Measurements from ENCODE around the gene HPCAL1.
"Not testable (repeated sequence)": the region's sequence is repeated elsewhere in the genome, so short reads cannot be mapped to it uniquely, and the experiment has no call there.

Gene HPCAL1

DNA sequence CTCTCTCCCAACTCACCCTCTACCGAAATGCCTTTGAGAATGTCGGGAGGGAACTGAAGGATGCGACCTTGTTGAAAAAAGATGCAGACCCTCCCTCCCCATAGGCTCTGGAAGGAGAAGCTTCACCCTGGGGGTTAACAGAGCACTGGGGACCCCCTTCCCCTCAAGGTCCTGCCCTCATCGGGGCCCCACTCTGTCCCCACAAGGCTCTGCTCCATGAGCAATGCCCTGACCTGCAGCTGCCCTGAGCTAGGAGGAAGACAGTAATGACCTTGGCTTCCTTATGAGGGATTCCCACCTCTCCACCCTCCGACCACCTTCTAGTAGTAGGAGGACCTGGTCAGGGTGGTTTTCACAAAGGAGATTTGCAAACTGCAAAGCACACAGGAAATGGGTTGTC lies 44.4 kb upstream of the HPCAL1 start:
- TF ChIP-seq SPI1 (IDR thresholded peaks at IDR 0.05; ENCODE audit: low read depth, low read length), result no peak
- no peak for TF ChIP-seq POLR2A (IDR thresholded peaks at IDR 0.05; ENCODE audit: low read depth, low read length)
- TF ChIP-seq PAX5 (IDR thresholded peaks at IDR 0.05; ENCODE audit: insufficient read depth, low read length, severe bottlenecking), result no peak
- TF ChIP-seq POLR2AphosphoS5 (IDR thresholded peaks at IDR 0.05; ENCODE audit: low read depth, low read length), result no peak
- no peak for TF ChIP-seq POU2F2 (IDR thresholded peaks at IDR 0.05; ENCODE audit: low read depth, low read length)
- no peak for TF ChIP-seq TAF1 (IDR thresholded peaks at IDR 0.05; ENCODE audit: low read depth, low read length)
- no peak for FAIRE-seq

DNA sequence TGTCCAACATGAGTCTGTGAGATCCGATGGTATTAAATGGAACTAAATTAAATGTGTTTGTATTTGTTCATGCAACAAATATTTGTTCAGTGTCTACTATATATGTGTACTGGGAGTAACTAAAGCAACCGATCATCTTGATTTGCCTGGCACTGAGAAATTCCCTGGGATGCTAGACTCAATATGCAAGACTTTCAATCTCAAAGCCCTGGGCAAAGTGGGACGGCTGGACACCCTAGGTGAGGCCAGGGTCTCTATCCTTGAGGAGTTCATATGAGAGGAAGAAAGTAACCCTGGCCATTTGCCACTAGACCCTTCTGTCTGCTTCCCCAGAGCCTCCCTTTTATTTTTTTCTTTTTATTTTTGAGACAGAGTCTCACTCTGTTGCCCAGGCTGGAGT lies 44.0 kb upstream of the HPCAL1 start:
- no peak for FAIRE-seq
- DNase-seq (ENCODE audit: insufficient read length, low spot score), result no peak
- TF ChIP-seq SPI1 (IDR thresholded peaks at IDR 0.05; ENCODE audit: low read depth, low read length) (no peak), PAX5 (IDR thresholded peaks at IDR 0.05; ENCODE audit: insufficient read depth, low read length, severe bottlenecking) (no peak), POU2F2 (IDR thresholded peaks at IDR 0.05; ENCODE audit: low read depth, low read length) (no peak), POLR2AphosphoS5 (IDR thresholded peaks at IDR 0.05; ENCODE audit: low read depth, low read length) (no peak), POLR2A (IDR thresholded peaks at IDR 0.05; ENCODE audit: low read depth, low read length) (no peak), TAF1 (IDR thresholded peaks at IDR 0.05; ENCODE audit: low read depth, low read length) (no peak)

More for the DNA sequence above, 44.4 kb upstream of the HPCAL1 start:
- DNase-seq (ENCODE audit: insufficient read length, low spot score), result no peak

DNA sequence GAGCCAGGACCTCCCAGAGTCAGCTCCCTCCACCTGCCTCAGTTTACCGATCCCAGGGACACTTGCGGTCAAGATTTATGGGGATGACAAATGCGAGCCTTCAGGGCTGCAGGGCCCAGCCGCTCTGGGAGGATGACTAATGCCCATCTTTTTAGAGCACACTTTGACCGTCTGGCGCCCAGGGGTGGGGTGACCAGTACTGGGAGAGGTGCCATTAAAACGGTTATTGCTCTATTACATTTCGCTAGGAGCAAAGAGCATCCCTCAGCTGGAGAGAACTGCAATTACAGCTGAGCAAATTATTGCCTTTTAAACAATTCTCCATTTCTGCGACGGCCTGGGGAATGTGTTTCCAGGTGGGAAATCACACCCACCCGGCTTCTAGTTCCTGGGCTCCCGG lies 42.6 kb upstream of the HPCAL1 start:
- FAIRE-seq (no peak), DNase-seq (ENCODE audit: insufficient read length, low spot score) (no peak)
- TF ChIP-seq SPI1 (IDR thresholded peaks at IDR 0.05; ENCODE audit: low read depth, low read length), result no peak

DNA sequence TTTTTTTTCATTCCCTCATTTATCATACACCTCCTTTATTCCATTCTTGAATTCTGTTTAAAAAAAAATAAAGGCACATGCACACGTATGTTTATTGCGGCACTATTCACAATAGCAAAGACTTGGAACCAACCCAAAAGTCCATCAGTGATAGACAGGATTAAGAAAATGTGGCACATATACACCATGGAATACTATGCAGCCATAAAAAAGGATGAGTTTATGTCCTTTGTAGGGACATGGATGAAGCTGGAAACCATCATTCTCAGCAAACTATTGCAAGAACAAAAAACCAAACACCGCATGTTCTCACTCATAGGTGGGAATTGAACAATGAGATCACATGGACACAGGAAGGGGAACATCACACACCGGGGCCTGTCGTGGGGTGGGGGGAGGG lies 39.2 kb upstream of the HPCAL1 start:
- DNase-seq (ENCODE audit: insufficient read length, low spot score); FAIRE-seq: not testable (repeated sequence)

DNA sequence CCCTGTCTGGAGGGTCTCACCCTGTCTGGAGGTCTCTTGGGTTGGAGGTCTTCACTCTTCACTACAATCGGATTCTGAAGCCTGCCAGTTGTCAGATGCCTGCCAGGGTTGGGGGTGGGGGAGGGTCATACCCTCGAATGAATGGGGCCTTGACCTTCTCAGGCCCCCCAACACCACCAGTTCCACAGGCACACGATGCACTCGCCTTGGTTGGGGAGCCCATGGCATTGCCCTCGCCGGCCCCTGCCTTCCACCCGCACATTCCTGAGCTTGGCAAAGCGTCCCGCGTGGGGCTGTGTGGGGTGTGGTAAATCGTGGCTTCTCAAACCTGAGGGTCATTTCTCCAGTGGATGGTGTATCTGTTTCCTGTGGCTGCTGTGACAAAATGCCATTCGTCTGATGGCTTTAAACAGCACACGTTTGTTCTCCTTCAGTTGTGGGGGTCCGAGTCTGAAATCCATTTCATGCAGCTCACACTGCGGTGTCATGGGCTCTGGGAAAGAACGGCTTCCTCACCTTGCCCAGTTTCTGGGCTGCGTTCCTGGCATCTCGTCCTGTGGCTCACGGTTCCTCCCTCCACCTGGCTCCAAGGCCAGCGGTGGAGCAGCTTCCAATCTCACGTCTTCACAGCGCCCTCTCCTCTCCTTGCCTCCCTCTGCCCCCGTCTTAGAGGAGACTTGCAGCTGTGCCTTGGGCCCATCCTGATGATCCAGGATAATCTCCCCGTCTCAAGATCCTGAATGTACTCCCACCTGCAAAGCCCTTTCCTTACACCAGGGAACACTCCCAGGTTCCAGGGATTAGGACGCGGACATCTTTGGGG lies 38.0 kb upstream of the HPCAL1 start:
- TF ChIP-seq POU2F2 (IDR thresholded peaks at IDR 0.05; ENCODE audit: low read depth, low read length), result no peak
- TF ChIP-seq POLR2A (IDR thresholded peaks at IDR 0.05; ENCODE audit: low read depth, low read length), result no peak
- no peak for TF ChIP-seq POLR2AphosphoS5 (IDR thresholded peaks at IDR 0.05; ENCODE audit: low read depth, low read length)
- TF ChIP-seq SPI1 (IDR thresholded peaks at IDR 0.05; ENCODE audit: low read depth, low read length), result no peak
- TF ChIP-seq TAF1 (IDR thresholded peaks at IDR 0.05; ENCODE audit: low read depth, low read length), result no peak
- no peak for TF ChIP-seq PAX5 (IDR thresholded peaks at IDR 0.05; ENCODE audit: insufficient read depth, low read length, severe bottlenecking)
- no peak for FAIRE-seq
- no peak for DNase-seq (ENCODE audit: insufficient read length, low spot score)

DNA sequence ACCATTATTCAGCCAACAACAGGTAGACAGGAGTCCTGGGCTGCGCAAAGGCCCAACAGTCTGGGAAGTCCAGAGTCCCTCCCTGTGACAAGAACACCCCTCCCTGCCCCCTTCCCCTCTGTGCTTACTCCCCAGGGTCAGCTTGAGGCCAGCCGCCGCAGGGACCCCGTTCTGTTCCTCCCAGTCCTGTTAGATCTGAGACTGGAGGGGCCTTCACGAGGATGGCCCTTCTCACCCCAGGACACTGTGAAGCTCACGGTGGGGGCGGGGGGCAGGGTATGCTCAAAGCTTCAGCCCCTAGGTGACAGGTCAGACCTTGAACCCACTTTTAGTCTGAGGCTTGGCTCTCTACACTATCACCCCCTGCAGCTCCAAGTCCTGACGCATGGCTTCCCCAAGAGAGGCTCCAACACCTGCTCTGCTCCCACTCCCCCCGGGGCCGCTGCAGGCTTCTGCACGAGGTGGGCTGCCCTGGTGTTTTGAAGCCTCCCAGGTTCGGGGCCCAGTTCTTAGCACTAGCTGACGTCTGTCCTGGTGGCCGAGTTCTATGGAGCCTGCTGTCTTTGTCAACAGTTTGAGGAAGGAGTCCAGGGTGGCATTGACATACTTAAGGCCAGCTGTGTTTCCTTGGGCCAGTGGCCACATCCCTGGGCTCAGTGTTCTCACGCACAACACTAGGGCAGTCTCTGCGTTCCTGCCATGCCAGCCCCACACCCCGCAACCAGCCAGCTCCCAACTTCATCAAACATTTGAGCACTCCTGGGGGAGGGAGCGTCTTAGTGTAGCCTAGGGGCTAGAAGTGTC lies 37.2 kb upstream of the HPCAL1 start:
- DNase-seq (ENCODE audit: insufficient read length, low spot score) (no peak), FAIRE-seq (no peak)
- TF ChIP-seq TAF1 (IDR thresholded peaks at IDR 0.05; ENCODE audit: low read depth, low read length) (no peak), SPI1 (IDR thresholded peaks at IDR 0.05; ENCODE audit: low read depth, low read length) (no peak), POLR2A (IDR thresholded peaks at IDR 0.05; ENCODE audit: low read depth, low read length) (no peak)

DNA sequence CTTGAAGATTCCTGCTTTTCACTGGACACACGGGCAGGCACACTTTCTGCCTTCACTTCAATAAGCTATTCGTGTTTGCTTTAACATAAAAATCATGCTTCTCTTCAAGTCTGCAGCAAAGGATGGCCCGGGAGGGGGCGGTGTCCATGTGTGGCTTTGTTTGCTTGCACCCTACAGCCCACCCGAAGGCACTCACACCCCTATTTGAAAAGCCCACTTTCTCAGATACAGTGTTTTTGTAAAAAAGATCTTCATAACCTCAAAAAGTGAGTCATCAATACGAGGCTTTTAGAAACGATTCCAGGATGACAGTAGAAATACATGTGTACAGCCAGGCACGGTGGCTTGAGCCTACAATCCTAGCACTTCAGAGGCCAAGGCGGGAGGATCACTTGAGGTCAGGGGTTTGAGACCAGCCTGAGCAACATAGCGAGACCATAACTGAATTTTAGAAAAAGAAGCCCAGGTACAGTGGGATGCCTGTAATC lies 36.5 kb upstream of the HPCAL1 start:
- TF ChIP-seq TAF1 (IDR thresholded peaks at IDR 0.05; ENCODE audit: low read depth, low read length), result no peak
- no peak for TF ChIP-seq POLR2AphosphoS5 (IDR thresholded peaks at IDR 0.05; ENCODE audit: low read depth, low read length)
- no peak for TF ChIP-seq SPI1 (IDR thresholded peaks at IDR 0.05; ENCODE audit: low read depth, low read length)
- no peak for TF ChIP-seq PAX5 (IDR thresholded peaks at IDR 0.05; ENCODE audit: insufficient read depth, low read length, severe bottlenecking)
- no peak for TF ChIP-seq POU2F2 (IDR thresholded peaks at IDR 0.05; ENCODE audit: low read depth, low read length)
- TF ChIP-seq POLR2A (IDR thresholded peaks at IDR 0.05; ENCODE audit: low read depth, low read length), result no peak
- no peak for FAIRE-seq
- DNase-seq (ENCODE audit: insufficient read length, low spot score), result no peak

DNA sequence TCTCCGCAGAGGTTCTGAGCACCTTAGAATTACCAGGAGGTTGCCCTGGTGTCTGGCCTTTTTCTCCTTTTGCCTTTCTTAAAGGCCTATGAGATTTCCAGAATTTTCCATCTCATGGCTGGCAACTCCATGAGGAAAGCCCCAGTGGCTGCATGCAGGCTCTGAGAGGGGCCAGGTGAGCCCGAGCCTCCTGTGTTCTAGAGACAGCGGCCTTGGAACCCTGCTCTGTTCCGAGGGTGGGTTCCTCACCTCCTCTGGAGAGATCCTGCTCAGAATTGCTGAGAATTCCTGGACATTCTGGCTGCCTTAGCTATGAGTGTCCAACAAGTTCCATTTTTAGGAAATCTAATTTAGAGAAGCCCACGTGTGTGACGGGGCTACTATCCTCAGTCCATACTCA lies 35.7 kb upstream of the HPCAL1 start:
- no peak for TF ChIP-seq POLR2A (IDR thresholded peaks at IDR 0.05; ENCODE audit: low read depth, low read length)
- no peak for TF ChIP-seq TAF1 (IDR thresholded peaks at IDR 0.05; ENCODE audit: low read depth, low read length)
- TF ChIP-seq PAX5 (IDR thresholded peaks at IDR 0.05; ENCODE audit: insufficient read depth, low read length, severe bottlenecking), result no peak
- no peak for TF ChIP-seq POLR2AphosphoS5 (IDR thresholded peaks at IDR 0.05; ENCODE audit: low read depth, low read length)
- TF ChIP-seq POU2F2 (IDR thresholded peaks at IDR 0.05; ENCODE audit: low read depth, low read length), result no peak
- no peak for TF ChIP-seq SPI1 (IDR thresholded peaks at IDR 0.05; ENCODE audit: low read depth, low read length)
- no peak for FAIRE-seq
- no peak for DNase-seq (ENCODE audit: insufficient read length, low spot score)

DNA sequence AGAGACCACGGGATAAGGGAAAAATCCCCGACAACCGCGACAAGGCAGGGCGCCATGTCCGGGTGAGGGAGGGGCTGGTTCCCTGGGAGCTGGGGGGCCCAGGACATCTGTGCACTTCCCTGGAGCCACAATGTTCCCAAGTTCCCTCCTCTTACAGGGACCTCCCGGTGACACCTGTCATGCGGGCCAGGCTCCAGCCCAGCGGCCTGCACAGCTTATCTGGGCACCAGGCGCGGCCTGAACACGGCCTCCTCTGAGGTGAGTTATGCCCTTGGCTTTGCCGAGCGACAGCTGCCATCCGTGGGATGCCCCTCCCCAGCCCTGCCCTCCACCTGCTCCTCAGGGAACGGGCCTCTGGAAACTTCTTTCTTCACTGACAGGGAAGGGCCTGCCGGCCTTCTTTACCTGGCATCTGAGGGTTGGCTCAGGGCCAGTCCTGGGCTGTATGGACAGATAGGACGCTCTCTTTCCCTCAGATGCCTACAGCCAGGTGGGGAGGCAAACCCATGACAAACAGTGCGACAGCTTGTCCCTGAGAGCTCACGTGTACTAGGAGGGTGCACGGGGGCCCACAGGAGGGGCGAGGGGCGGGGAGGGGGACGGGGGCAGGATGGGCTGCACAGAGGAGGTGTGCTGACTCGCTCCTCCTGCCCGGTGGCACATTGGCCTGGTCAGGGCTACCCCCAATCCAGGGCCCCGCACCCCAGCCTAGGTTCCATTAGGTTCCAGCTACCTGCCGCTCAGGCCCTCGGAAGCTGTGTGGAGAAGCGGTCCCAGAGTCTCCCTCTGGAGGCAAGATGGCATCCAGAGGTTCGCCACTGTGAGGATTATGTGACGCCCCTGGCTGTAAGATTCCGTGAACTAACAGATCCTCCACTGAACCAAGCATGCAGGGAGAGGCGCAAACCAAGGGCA lies 34.9 kb upstream of the HPCAL1 start:
- TF ChIP-seq TAF1 (IDR thresholded peaks at IDR 0.05; ENCODE audit: low read depth, low read length) (no peak), POU2F2 (IDR thresholded peaks at IDR 0.05; ENCODE audit: low read depth, low read length) (no peak)
- no peak for DNase-seq (ENCODE audit: insufficient read length, low spot score)
- FAIRE-seq, result no peak

All from GM12891 (cell line).